GM21737 (cell line): ENCODE data around the gene IFTAP.
"Not testable (repeated sequence)": the region's sequence is repeated elsewhere in the genome, so short reads cannot be mapped to it uniquely, and the experiment has no call there.

Experiments used
- ATAC-seq: cut with Tn5 transposase; IDR thresholded peaks from one replicate; pipeline ENCODE4 v1.9.1; 2021; ENCODE audit warnings: mild to moderate bottlenecking, moderate library complexity; ENCODE audit not compliant: unreplicated experiment

Gene IFTAP

DNA sequence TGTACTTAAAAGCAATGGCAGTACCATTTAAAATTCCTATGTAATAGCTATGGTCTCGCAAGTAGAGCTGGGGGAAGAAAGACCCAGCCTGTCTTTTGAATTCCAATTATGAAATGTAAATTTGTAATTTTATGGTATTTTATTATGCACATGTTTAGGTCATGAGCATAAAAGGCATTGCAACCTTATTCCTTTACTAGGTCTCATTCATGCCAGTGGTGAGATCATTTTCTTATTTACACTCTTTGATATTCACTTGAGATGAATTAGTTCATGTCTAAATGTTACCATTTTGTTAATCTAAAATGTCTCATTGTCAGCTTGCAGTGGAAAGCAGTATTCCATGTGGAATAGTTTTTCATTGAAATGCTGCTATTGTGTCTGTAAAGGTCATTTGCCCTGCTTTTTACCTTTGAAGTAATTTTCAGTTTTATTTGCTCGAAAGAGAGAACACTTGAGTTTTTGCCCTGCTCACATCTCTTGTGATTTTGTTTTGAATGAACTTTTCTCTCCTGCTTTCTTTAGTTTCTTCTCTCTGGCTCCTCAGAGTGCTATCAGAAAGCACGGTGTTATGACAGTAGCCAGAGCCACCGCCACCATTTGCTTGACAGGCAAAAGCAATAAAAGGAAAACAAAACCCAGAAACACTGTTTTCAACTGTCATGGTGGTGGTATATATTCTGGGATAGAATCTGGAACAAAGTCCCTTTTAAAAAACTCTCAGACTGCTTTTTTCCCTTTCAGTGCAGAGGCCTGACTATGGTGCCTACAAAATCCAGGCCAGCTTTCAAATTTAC is 41.0 kb downstream of the IFTAP start:
- no peak for ATAC-seq

DNA sequence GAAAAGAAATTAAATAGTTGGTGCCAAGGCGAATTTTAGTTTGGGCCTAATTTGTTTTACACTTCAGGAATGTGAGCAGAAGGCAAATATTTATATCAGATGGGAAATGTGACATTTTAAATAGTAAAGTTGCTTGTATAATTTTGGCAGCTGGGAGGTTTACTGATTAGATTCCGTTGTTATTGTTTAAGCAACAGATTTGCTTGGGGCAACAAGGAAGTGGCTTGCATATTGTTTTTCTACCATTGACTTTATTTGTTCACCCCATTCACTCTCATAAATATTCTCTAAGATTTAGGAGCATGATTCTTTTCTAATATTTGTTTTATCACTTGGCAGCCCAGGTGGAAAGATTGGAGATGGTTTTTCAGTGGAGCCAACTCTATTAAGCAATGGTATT is 44.3 kb downstream of the IFTAP start:
- no peak for ATAC-seq

DNA sequence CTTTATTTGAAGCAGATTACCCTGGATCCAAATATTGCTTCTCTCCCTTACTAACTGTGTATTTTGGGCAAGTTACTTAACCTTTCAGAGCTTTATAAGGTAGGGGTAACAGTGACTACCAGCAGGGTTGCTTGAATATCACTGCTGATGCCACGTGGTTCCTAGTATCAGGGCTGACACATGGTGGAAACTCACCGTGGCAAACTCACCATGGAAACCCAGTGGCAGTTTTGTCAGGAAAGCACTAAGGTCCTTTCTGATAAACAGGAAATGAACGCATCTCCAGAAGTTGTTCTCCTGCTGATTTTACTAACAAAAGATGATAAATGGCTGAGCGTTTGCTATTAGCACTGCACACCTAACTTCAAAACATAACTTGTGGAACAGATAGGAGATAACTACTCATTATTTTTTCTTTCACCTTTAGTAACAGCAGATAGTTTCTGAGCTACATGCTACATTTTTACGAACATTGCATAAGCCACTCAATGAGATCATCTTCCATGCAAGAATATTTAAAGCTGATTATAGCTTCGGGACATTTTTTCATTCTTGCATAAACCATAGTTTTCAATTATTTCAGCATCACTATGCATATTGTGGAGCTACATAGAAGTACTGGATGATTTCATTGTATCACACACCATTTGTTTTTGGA is 63.4 kb downstream of the IFTAP start:
- no peak for ATAC-seq

DNA sequence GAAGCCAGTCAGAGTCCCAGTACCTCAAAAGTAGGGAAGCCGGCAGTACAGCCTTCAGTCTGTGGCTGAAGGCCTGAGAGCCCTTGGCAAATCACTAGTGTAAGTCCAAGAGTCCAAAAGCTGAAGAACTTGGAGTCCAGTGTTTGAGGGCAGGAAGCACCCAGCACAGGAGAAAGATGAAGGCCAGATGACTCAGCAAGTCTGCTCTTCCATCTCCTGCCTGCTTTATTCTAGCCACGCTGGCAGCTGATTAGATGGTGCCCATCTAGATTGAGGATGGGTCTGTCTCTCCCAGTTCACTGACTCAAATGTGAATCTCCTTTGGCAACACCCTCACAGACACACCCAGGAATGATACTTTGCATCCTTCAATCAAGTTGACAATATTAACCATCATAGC is 67.1 kb downstream of the IFTAP start:
- not testable (repeated sequence) for ATAC-seq

DNA sequence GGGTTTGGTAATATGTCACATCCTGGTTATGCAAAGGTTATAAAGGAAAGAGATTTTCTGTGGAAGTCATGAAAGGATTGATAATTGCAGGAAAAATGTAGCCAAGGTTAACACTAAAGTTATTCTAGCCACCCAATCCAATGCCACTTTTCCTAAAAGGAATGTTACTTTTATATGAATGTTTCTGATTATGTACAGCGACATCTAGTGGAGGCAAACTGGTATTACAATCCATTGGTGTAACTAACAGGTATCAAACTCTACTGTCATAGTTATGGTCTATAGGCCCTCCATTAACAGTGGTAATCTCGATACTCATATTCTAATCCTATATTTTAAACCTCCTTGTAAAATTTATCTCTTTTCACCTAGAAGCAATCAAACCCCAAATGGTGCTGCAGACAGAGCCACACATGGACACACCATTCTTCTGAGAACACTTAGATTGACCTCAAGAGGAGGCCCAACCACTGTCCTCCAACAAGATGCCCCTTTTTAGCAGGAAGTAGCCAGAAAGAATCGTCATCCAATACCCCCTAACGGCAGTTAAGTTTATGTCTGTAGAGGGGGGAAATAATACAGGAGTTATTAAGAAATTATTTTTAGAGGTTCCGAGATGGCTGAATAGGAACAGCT is 78.6 kb downstream of the IFTAP start:
- ATAC-seq = no peak

DNA sequence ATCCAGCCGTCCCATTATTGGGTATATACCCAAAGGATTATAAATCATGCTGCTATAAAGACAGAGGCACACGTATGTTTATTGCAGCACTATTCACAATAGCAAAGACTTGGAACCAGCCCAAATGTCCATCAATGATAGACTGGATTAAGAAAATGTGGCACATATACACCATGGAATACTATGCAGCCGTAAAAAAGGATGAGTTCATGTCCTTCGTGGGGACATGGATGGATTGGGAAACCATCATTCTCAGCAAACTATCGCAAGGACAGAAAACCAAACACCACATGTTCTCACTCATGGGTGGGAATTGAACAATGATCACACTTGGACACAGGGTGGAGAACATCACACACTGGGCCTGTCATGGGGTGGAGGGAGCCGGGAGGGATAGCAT is 85.2 kb downstream of the IFTAP start:
- not testable (repeated sequence) for ATAC-seq

DNA sequence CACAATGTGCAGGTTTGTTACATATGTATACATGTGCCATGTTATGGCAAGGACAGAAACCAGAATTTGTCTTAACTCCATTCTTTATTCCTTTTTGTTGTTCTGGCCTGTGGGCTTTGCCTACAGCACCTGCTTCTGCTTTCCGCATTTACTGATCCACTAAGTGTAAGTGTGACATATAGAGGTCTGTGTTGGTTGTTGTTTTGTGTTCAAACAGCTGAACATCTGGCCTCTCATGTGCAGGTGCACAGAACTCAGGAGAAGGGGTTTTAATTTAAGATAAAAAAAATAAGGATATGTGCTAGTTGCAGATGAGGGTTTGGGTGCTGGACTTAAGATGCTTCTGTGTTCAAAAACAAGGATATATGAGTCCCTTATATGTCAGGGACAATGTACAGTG is 89.5 kb downstream of the IFTAP start:
- no peak for ATAC-seq

DNA sequence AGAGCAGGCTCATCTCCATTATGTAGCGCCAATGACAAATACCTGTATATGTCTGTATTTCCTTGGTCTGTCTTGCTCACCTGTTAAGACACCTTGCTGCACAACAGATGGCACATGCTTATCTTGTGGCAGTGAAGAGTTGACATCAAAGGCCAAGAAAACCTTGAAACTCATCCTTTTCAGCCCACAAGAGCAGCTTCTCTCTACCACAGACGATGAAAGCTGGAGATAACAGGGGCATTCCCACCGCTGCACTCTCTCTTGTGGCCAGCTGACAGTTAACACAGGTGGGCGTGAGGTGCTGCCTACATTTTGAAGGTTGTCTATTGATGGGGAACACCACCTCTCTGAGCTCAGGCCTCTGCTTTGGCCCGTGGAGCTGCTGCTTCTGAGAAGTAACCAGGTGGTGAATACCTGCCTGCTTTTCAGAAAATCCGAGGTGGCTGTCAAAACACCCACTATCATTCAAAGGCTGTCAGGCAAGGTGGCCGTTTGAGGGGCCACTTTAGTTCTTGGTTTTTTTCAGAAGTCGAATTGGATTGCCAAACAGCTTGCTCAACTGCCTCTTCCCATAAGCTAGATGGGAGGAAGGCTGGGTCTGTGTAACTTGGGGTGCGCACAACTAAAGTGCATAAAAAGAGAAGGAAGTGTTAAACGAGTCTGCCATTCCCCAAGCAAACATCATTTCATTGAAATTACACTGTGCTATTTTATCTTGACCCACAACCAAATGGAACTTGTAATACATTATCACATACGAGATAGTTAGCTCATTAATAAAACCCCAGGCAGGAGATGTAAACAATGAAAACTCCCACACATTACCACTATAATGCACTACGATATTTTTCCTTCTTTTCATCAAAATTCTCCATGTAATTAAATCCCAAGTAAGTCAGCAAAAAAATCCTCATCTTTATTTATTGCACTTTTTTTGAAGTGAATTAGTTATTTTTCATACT is 90.8 kb downstream of the IFTAP start:
- ATAC-seq = no peak

DNA sequence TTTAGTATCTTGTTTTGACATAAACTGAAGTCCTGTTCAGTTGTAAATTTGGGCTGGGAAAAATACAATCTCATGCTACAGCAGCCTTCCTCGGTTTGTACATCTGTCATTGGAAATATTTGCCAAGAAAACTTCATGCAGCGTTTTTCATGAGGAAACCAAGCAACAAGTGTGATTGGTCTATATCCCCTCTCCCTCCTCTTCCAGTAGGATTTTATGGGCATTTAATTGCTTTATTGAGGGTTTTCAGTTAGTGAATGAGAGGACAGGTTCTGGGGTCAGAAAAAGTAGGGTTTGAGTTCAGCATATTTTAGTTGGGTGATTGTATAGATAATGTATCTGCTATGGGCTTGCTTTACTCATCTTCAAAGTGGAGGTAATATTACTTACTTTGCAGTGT is 93.8 kb downstream of the IFTAP start:
- ATAC-seq = no peak

DNA sequence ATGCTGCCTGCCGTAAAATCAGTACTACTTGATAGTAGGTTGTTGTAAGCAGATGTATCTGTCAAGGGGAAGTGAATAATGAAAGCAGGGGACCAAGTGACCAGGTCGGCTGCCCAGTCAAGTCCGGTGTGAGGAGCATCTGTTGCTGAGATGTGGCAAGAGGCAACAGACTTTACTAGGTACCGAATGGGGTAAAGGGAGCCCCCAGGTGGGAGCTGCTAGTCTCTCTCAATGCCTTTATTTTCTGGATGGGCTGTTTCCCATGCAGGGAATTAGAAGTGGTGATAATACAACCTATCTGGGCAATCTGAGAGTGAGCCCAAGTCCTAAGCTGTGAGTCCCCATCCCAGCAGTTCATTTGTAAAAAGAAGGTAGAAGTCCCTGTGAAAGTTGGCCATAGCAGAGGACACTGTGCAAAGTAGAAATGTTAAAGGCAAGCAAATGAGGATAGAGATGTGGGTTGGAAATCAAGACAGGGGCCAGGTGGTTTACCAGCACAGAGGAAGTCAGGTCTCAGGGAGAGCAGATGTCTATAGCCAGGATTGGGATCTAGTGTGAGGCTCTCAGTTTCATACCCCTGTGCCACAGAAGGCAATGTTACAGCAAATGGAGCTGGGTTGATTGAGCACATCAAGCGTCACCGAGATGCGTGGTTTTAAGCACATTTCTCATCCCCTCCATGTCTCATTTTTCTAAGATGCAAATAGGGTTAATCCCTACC is 94.4 kb downstream of the IFTAP start:
- no peak for ATAC-seq

DNA sequence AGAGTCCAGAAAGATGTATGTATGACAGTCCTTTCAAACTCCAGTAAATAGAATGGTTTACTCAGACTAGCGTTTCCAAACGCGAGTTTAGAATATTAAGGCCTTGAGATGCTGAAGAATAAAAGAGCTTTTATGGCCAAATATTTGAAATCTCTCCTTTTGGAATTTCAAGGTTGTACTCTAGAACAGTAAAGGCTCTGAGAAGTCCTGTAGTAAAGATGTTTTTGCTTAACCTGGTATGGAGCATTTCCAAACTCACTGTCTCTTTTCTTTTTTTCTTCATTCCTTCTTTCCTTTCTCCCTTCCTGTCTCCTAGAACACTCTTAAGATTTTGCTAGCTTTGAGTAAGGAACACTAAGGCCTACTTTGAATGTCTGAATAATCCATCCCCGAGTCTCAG is 95.1 kb downstream of the IFTAP start:
- no peak for ATAC-seq

DNA sequence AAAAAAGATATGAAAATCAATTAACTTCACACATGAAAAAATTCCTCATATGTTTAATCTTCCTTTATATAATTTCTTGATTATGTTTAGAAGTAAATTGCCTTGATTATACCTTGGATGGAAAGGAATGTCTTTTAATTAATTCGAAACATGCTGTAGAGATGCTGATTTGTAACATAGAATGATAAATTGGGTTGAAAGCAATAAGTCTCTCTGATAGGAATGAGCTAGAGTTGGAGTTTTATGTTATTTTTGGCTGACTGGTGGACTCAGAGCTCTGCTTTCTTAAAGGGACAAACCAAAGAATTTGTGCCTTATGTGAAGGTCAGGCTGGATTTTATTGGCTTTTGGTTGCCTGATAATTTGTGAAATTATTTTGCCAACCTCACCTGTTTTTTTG is 98.4 kb downstream of the IFTAP start:
- no peak for ATAC-seq

DNA sequence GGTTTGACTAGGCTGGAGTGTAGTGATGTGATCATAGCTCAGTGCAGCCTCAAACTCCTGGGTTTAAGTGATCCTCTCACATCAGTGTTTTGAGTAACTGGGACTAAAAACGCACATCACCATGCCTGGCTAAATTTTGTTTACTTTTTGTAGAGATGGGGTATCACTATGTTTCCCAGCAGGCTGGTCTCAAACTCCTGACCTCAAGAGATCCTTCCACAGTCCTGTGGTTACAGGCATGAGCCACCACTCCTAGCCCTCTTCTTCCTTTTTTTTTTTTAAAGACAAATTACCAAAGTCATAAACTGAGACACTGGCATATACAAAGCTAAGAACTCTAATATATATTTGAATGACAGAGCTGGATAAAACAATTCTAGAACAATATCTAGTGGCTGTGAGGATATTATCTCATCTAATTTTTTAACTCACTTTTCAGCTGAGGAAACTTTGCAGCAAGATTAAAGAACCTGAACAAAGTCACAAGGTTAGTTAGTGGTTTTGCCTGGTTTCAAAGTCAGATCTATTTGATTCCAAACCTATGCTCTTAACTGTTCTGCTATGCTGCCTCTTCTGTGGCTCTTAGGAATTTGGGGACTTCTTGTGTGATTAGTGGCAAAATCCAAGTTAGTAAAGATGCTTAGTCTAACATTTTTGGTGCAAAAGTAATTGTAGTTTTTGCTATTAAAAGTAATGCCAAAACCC is 99.0 kb downstream of the IFTAP start:
- no peak for ATAC-seq

DNA sequence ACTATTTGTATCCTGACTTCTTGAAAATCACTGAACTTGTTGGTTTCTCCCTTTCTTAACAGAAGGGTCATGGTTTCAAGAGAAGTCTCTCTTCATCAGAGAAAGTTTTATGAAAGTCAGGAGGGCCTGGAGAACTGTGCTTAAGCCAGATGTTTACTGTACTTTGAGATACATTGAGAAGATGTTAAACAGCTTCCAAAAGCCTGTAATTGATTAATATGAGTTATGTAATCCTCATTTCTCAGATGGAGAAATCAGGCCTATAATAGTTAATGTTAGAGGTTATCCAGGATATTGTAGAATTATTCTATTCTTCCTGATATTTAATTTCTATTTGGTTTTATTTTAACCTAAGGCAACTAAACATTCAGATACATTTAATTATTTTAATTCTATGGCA is 100.8 kb downstream of the IFTAP start:
- no peak for ATAC-seq

DNA sequence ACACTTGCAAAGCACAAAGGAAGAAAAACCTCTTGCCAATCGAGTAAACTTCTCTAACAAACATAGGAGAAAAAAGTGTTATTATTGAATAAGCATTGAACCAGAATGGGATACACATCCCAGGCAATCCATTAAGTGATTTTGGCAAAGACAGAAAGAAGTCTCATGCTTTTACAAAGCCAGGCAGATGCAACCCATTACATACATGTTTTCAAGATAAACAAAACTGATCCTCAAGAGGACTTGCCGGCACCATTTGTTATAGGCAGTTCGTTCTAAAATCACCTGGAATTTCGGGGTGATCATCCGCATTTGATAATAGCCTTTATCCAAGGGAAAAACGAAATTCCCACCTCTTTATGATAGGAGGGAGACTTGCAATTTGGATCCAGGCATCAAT is 101.3 kb downstream of the IFTAP start:
- no peak for ATAC-seq

DNA sequence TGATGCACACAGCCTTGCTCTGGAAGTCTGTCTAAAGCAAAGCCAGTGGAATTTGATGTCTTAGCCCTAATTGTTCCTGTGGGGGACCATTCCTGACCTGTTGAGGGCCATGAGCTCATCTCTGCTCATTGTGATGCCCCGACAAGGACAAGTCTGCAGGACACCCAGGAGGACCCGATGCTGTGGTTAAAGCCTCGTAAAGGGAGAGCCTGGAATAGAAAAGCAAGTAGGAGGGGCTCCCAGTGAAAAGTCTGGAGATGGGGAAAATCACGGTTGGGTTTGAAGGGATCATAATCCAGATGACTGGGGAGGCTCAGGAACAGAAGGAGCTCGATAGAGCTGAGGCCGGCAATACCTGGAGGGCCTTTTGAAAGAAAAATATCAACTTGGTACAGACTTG is 102.2 kb downstream of the IFTAP start:
- no peak for ATAC-seq

DNA sequence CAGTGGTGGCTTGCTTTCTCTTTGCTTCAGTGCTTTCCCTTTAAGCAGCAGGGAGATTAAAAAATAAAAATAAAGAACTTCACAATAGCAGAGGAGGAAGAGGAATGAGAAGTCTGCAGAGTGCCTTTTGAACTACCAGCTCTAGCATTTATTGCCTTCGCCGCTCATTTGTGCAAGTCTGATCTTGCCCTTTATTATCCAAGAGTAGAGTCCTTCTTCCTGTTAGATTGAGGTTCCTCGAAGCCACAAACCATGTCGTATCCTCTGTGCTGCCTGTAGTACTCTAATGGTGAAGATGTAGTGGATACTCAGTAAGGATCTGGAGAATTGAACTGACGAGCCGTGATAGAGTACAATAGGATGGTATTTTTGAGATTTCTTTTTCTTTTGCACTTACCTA is 105.0 kb downstream of the IFTAP start:
- no peak for ATAC-seq

DNA sequence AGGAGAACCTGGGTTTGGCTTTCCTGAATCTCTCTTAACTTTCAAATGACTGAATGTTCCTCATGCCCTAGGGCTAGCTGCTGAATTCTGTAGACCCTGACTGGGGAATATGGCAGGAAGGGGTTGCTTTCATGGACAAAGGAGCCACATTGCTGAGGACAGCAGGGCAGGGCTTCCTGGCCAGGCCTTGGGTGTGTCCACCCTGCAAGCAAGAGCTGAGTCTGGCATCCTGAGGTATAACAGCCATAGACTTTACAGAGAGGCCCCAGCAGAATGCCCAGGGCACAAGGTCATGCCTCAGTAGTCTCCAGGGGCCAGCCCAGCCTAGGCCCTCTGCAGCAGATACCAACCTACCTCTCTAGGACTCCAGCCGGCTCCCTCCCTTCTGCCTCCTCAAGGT is 105.9 kb downstream of the IFTAP start:
- ATAC-seq = no peak

DNA sequence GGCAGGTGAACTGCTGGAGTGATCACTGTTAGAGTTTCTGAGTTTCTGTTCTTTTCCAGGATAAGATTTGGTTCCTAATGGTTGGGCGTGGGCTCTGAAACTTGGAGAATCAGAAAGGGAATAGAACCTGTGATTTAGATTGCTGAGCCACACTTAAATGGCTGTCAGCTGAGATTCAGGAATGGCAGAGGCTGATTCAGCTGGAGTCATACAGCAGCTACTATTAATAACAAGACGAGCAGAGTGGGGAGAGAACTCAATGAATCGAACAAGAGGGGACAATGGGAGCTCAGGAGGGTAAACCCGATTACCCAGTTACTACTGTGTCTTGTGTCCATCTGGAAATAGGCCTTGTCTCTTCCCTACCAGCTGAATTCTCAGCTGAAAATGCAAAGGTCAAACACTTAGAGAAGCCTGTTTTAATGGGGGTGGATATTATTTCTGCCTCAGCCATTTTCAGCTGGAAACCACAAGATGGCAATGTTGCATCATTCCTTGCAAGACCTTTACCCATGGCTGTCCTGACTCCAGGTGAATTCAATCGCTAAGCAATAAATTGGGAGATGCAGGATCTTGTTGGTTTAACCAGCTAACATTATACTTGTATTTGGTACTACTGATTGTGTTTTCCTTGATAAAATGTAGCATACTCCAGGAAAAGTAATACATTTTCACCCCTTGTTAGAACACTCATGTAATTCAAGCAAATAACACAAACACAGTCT is 108.2 kb downstream of the IFTAP start:
- ATAC-seq = peak; percentile 86
